Transverse colon (tissue), 4 donors: Measurements from ENCODE around the gene PKD1. TPM values are rescaled to one million over a fixed set of nuclear protein-coding genes. Genes with fewer than 3 reads are reported as not detected.

Experiments
- DNase-seq: peaks from one replicate; pipeline ENCODE4 v3.0.0-alpha.2; 2019
- H3K27ac ChIP-seq, 4 donors: fragments of 200-600 bp; sonication (generic); 2 replicates each; pipeline ENCODE4 v1.5.1; 2016 to 2018; ENCODE audit warnings: inconsistent platforms in 4 of 4
- H3K27me3 ChIP-seq: fragments of 200-600 bp; sonication (generic); 2 replicates; pipeline ENCODE4 v1.5.1; 2017; ENCODE audit warnings: inconsistent platforms
- H3K36me3 ChIP-seq, 4 donors: fragments of 200-600 bp; sonication (generic); 2 replicates each; pipeline ENCODE4 v1.5.1; 2017 to 2019; ENCODE audit warnings: inconsistent platforms in 4 of 4
- H3K4me1 ChIP-seq, 4 donors: fragments of 200-600 bp; sonication (generic); 2 replicates each; pipeline ENCODE4 v1.5.1; 2017 to 2020; ENCODE audit warnings: inconsistent platforms in 4 of 4
- H3K4me3 ChIP-seq, 4 donors: fragments of 200-600 bp; sonication (generic); 1 replicate in 1 of 4; 2 replicates in 3 of 4; pipeline versions ENCODE4 v1.5.1 to v1.6.1; 2017 to 2019; ENCODE audit warnings: inconsistent platforms in 4 of 4
- H3K9me3 ChIP-seq, 2 donors: fragments of 200-600 bp; sonication (generic); 2 replicates each; pipeline ENCODE4 v1.5.1; 2017 to 2019; ENCODE audit warnings: inconsistent platforms in 2 of 2
- EP300 ChIP-seq: sonication (generic); formaldehyde crosslinking; IDR thresholded peaks from one replicate; pipeline ENCODE4 v1.6.1; 2017; ENCODE audit warnings: antibody characterized with exemption, low read depth
- POLR2A ChIP-seq: fragments of 450-650 bp; IDR thresholded peaks from one replicate; pipeline ENCODE4 v1.6.1; 2016; ENCODE audit warnings: antibody characterized with exemption, mild to moderate bottlenecking, moderate library complexity
- POLR2AphosphoS5 ChIP-seq, 3 donors: sonication (generic); formaldehyde crosslinking; IDR thresholded peaks; one replicate each; pipeline ENCODE4 v1.6.1; 2016; ENCODE audit warnings: antibody characterized with exemption in 3 of 3
- WGBS, 2 donors: methylation state at CpG; one replicate each; pipeline ENCODE4 v1.1.5; 2018; ENCODE audit warnings: low coverage in 1 of 2; 5-methylcytosine and 5-hydroxymethylcytosine counted together
- in situ Hi-C, 4 donors: fragments of 200-750 bp; cut with MboI; loops; one replicate each; pipeline versions ENCODE4 v1.15.0 to v1.15.1; 2017; ENCODE audit warnings: low sequenced_read_pairs in 3 of 4, low pct_ligation_motif_present in 1 of 4, low pct_unique_long_range_greater_than_20kb in 1 of 4
- intact Hi-C: fragments of 100-400 bp; cut with DNase I; formaldehyde crosslinking; loops from one replicate; pipeline ENCODE4 v1.15.1; 2023; ENCODE audit warnings: low total_unique reads
- total RNA-seq, 4 donors: library from RNA; depleted of rRNA; stranded (reverse); fragments of >200 nt; gene quantifications; one replicate each; pipeline ENCODE4 v1.1.0, GENCODE V29; 2016
- TF ChIP-seq, protein P1 (sequence below), 5 experiments: fragments of 200-600 bp in 3 of 5; fragments of 450-650 bp in 2 of 5; sonication (generic) in 3 of 5; IDR thresholded peaks; 1 replicate in 2 of 5; 2 replicates in 3 of 5; pipeline ENCODE4 v1.5.1; 2016 to 2017; ENCODE audit warnings: antibody characterized with exemption in 5 of 5, inconsistent platforms in 3 of 5, mild to moderate bottlenecking in 2 of 5, moderate library complexity in 1 of 5

Gene PKD1
- total RNA-seq, 4 donors from 2014 or later: 131 to 1,015 (median 289) TPM

DNA sequence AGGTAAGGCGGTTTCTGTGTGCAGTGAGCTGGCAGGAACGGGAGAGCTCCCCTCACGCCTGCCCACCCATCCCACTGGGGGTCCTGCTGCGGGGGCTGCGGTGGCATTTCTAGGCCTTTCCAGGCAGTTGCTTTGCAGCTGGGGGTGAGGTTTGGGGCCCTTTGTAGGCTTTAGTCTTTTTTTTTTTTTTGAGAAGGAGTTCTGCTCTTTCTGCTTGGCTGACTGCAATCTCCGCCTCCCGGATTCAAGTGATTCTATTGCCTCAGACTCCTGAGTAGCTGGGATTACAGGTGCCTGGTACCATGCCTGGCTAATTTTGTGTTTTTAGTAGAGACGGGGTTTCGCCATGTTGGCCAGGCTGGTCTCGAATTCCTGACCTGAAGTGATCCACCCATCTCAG is 76.8 kb downstream of the PKD1 start:
- Histone ChIP-seq H3K4me1 (peaks cover 0 to 12% (median 10%) of the 10 kb centered on the region in 4 donors), H3K27ac (no peak overlapping the region), H3K27me3 (no peaks in the 10 kb centered on the region), H3K9me3 (no peaks in the 10 kb centered on the region), H3K4me3 (no peak overlapping the region), H3K36me3 (peaks cover 0 to 18% (median 4%) of the 10 kb centered on the region in 4 donors)
- DNase-seq: no peak
- in situ Hi-C loops (no loop called here), intact Hi-C loops (no loop called here)
- TF ChIP-seq POLR2AphosphoS5 (IDR thresholded peaks at IDR 0.05): no peak
- TF ChIP-seq POLR2A: no peak
- TF ChIP-seq, protein P1, sequence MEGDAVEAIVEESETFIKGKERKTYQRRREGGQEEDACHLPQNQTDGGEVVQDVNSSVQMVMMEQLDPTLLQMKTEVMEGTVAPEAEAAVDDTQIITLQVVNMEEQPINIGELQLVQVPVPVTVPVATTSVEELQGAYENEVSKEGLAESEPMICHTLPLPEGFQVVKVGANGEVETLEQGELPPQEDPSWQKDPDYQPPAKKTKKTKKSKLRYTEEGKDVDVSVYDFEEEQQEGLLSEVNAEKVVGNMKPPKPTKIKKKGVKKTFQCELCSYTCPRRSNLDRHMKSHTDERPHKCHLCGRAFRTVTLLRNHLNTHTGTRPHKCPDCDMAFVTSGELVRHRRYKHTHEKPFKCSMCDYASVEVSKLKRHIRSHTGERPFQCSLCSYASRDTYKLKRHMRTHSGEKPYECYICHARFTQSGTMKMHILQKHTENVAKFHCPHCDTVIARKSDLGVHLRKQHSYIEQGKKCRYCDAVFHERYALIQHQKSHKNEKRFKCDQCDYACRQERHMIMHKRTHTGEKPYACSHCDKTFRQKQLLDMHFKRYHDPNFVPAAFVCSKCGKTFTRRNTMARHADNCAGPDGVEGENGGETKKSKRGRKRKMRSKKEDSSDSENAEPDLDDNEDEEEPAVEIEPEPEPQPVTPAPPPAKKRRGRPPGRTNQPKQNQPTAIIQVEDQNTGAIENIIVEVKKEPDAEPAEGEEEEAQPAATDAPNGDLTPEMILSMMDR (IDR thresholded peaks at IDR 0.05): no peak
- no peak for TF ChIP-seq EP300
- WGBS, 2 donors: 97% methylated on average over 5 to 10 of the region's 10 CpGs

DNA sequence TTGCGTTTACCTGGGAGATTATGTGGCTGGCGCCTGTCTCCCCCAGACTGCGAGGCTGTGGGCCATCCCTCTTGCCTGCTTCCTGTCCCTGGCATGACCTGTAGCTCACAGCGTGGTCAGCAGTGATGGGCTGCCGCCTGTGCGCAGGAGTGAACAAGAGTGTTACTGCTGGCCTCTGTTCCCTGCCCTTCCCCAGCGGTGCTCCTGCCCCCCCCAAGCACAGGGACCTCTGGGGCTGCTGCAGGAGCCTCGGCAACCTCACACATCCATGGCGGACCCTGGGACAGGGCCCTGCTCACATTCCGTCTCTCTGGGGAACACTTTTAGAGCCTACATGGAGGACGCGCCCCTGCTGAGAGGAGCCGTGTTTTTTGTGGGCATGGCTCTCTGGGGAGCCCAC is 77.3 kb downstream of the PKD1 start:
- TF ChIP-seq POLR2A: no peak
- TF ChIP-seq EP300: no peak
- TF ChIP-seq POLR2AphosphoS5 (IDR thresholded peaks at IDR 0.05): no peak
- TF ChIP-seq, protein P1 (IDR thresholded peaks at IDR 0.05): no peak
- intact Hi-C loops: no loop called here
- Histone ChIP-seq H3K4me3 (no peak overlapping the region), H3K27ac (no peak overlapping the region), H3K36me3 (peaks cover 0 to 14% (median 6%) of the 10 kb centered on the region in 4 donors), H3K4me1 (peaks cover 0 to 12% (median 10%) of the 10 kb centered on the region in 4 donors), H3K27me3 (no peaks in the 10 kb centered on the region), H3K9me3 (no peaks in the 10 kb centered on the region)
- WGBS, 2 donors: 92 to 96% methylated on average over 5 to 13 of the region's 13 CpGs
- no peak for DNase-seq
- in situ Hi-C loops: no loop called here

DNA sequence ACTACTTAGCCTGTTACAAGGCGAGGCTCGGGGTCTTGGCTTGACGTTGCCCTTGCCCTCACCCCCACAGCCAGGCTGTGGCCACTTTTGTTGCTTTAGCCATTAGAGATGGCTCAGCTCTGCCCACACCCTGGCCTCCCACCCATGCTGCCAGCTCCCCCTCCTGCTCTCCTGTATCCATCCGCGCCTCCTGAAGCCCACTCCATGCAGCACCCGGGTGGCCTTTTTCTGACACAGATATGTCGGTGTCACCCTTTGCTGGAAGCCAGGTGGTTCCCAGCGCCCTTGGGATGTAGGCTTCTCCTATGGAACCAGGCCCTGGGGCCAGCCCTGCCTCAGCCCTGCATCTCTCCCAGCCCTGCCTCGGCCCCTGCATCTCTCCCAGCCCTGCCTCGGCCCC is 78.3 kb downstream of the PKD1 start:
- in situ Hi-C loops: no loop called here
- Histone ChIP-seq H3K27ac (no peak overlapping the region), H3K36me3 (peaks cover 0 to 10% (median 2%) of the 10 kb centered on the region in 4 donors), H3K4me1 (peaks cover 0 to 12% (median 10%) of the 10 kb centered on the region in 4 donors), H3K9me3 (no peaks in the 10 kb centered on the region), H3K27me3 (no peaks in the 10 kb centered on the region), H3K4me3 (no peak overlapping the region)
- TF ChIP-seq, protein P1 (IDR thresholded peaks at IDR 0.05): no peak
- no peak for TF ChIP-seq POLR2A
- no peak for TF ChIP-seq EP300
- TF ChIP-seq POLR2AphosphoS5 (IDR thresholded peaks at IDR 0.05): no peak
- WGBS, 2 donors: 90% methylated on average over 10 of the region's 10 CpGs; no CpG with 5 or more reads in 1 of the 2 donors
- no peak for DNase-seq
- intact Hi-C loops: no loop called here

DNA sequence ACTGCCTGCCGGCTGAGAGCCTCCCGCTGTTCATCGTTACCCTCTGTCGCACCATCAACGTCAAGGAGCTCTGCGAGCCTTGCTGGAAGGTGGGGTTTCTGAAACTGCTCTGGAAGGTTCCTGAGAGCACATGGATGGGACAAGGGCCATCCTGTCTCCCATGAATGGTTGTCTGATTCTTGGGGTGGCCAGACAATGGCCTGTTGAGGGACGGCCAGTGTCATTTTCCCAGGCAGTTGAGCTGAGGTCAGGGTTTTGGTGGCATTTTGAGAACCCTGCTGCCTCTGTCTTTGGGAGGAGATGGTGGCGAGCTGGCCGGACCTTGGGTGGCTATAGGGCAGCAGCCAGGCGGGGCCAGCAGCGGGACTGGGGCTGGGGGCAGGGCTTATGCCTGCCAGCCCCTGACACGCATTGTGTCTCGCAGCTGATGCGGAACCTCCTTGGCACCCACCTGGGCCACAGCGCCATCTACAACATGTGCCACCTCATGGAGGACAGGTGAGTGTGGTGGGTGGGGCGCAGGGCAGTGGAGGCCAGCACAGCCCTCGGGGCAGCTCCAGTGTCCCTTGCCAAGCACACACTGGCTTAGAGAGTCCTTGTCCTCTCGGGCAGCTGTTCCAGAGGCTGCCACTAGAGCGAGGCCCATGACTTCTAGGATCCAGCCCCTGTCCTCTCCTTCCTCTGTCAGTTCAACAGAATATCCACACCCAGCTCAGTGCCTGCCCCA is 78.9 kb downstream of the PKD1 start:
- Histone ChIP-seq H3K27me3 (no peaks in the 10 kb centered on the region), H3K4me3 (no peak overlapping the region), H3K9me3 (no peaks in the 10 kb centered on the region), H3K36me3 (peaks cover 0 to 7% (median 0%) of the 10 kb centered on the region in 4 donors), H3K4me1 (peaks cover 0 to 12% (median 10%) of the 10 kb centered on the region in 4 donors), H3K27ac (no peak overlapping the region)
- intact Hi-C loops: no loop called here
- DNase-seq: no peak
- TF ChIP-seq, protein P1 (IDR thresholded peaks at IDR 0.05): no peak
- no peak for TF ChIP-seq EP300
- TF ChIP-seq POLR2A: no peak
- TF ChIP-seq POLR2AphosphoS5 (IDR thresholded peaks at IDR 0.05): no peak
- in situ Hi-C loops: no loop called here
- WGBS, 2 donors: 91% methylated on average over 19 of the region's 19 CpGs; no CpG with 5 or more reads in 1 of the 2 donors
